Measurements from ENCODE around the gene RBFOX2.
"Not testable (repeated sequence)": the region's sequence is repeated elsewhere in the genome, so short reads cannot be mapped to it uniquely, and the experiment has no call there.

Gene RBFOX2

GRCh38 chr22:35795476-35795875, 233.1 kb downstream of the RBFOX2 start:
- H3K4me3 ChIP-seq (ENCODE audit: control insufficient read depth, low read depth, low read length) = no peak overlapping the region
- no peak for TF ChIP-seq CTCF (conservative IDR thresholded peaks at IDR 0.05; ENCODE audit: control insufficient read depth, insufficient read depth, low read depth, low read length)
- no peak for DNase-seq (ENCODE audit: low read depth)

- H3K4me3 ChIP-seq (ENCODE audit: control insufficient read depth, low read depth, low read length) = no peak overlapping the region
- no peak for DNase-seq (ENCODE audit: low read depth)
- TF ChIP-seq CTCF (conservative IDR thresholded peaks at IDR 0.05; ENCODE audit: control insufficient read depth, insufficient read depth, low read depth, low read length) = no peak
Observed at GRCh38 chr22:35792506-35792905, 236.1 kb downstream of the RBFOX2 start.

- not testable (repeated sequence) for DNase-seq (ENCODE audit: low read depth); H3K4me3 ChIP-seq (ENCODE audit: control insufficient read depth, low read depth, low read length)
Observed at GRCh38 chr22:35791788-35792187, 236.8 kb downstream of the RBFOX2 start.

GRCh38 chr22:35785181-35785923, 243.3 kb downstream of the RBFOX2 start:
- no peak overlapping the region for H3K4me3 ChIP-seq (ENCODE audit: control insufficient read depth, low read depth, low read length)
- no peak for TF ChIP-seq CTCF (conservative IDR thresholded peaks at IDR 0.05; ENCODE audit: control insufficient read depth, insufficient read depth, low read depth, low read length)
- peak; percentile 58 for DNase-seq (ENCODE audit: low read depth)

- no peak overlapping the region for H3K4me3 ChIP-seq (ENCODE audit: control insufficient read depth, low read depth, low read length)
- DNase-seq (ENCODE audit: low read depth) = no peak
- no peak for TF ChIP-seq CTCF (conservative IDR thresholded peaks at IDR 0.05; ENCODE audit: control insufficient read depth, insufficient read depth, low read depth, low read length)
Observed at GRCh38 chr22:35784633-35785032, 244.0 kb downstream of the RBFOX2 start.

- peak; percentile 17 for DNase-seq (ENCODE audit: low read depth)
- no peak for TF ChIP-seq CTCF (conservative IDR thresholded peaks at IDR 0.05; ENCODE audit: control insufficient read depth, insufficient read depth, low read depth, low read length)
- no peak overlapping the region for H3K4me3 ChIP-seq (ENCODE audit: control insufficient read depth, low read depth, low read length)
Observed at GRCh38 chr22:35783943-35784614, 244.5 kb downstream of the RBFOX2 start.

- H3K4me3 ChIP-seq (ENCODE audit: control insufficient read depth, low read depth, low read length) = no peak overlapping the region
- DNase-seq (ENCODE audit: low read depth) = no peak
- no peak for TF ChIP-seq CTCF (conservative IDR thresholded peaks at IDR 0.05; ENCODE audit: control insufficient read depth, insufficient read depth, low read depth, low read length)
Observed at GRCh38 chr22:35782504-35782903, 246.1 kb downstream of the RBFOX2 start.
